Endothelial cell of coronary artery (primary cell): Measurements from ENCODE around the gene MEIKIN. TPM values are rescaled to one million over a fixed set of nuclear protein-coding genes. Genes with fewer than 3 reads are reported as not detected.

Source experiments
- total RNA-seq: library from RNA; depleted of rRNA; stranded (reverse); fragments of >200 nt; gene quantifications from 2 replicates; pipeline ENCODE4 v1.2.3, GENCODE V29; 2014

Gene MEIKIN, protein sequence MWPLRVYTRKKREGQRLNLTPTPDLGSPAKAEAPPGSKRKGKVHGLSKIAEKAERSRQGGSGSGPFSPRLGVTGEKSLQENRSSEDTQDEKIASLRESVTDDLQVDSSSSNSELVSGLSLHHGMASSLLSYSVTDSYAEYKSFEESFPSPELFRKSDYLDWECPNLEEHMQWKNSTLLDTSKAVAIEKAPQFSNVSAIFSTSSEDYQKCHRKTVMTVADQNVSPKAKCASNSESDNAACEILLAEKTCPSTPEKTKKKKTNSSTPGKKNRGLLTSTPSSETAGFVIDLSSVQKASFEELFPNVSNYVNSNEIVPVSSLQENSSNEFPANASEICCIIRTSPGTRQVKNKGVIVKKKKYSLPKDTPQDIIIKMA
- total RNA-seq: not detected in 2 replicates

DNA sequence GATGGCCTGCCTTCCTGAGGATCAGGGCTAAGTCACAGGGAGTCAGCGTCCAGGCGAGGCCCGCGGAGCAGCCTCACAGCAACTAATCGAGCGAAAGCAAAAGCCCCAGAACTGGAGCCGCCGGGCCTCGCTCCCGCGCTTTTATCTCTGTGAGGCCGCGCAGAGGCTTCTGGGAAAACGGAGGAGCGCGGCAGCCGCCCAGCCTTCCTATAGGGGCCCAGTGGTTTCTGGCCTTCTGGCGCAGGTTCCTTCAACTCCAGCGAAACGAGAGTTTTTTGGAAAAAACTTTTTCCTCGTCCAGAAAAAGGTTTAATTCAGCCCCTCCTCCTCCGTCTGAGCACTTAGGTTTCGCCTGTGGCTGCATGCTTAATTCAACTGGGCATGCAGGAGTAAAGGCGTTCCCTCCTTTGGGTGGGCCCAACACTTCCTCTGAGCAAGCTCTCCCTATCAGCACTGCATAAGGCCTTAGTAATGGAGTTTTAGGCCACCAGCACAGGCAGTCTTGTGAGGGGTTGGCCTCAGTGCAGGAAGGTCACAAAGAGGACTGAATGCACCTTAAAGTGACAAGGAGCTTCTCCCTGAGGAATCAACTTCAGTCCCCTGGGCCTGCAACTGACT, at the start of gene MEIKIN:
TSS of gene MEIKIN (minus strand) at position 113 of the 618 bp plus-strand sequence. CDS start 158 bp downstream, outside the sequence.

GRCh38 chr5:131796793-131797693, 148.4 kb downstream of the MEIKIN start, which contains the start of gene FNIP1:
FNIP1 (minus strand) TSS chr5:131797017; CDS start chr5:131796921, 96 bp downstream.

Other genes with a start within 250 kb of the MEIKIN start
- 21.1 and 23.6 TPM in 2 replicates for gene FNIP1, start 148.6 kb downstream of the MEIKIN start, total RNA-seq
- 0.47 TPM in 1 of 2 replicates, not detected in the other for gene ACSL6, start 66.0 kb upstream of the MEIKIN start, total RNA-seq
- not detected in 2 replicates for gene IL3, start 115.0 kb upstream of the MEIKIN start, total RNA-seq
- 0.28 and 0.36 TPM in 2 replicates for gene CSF2, start 128.1 kb upstream of the MEIKIN start, total RNA-seq